Mesenchymal stem cell (in vitro differentiated cells and primary cell): ENCODE data around the gene GFPT1.

Experiments used
- DNase-seq: peaks from one replicate; pipeline ENCODE4 v3.0.0-alpha.2; 2013
- H2AFZ ChIP-seq: one replicate; pipeline ENCODE4 v1.6.1; 2013; ENCODE audit warnings: low read depth, mild to moderate bottlenecking, control low read depth, inconsistent platforms, low read length, moderate library complexity
- H2AK5ac ChIP-seq: 2 replicates; pipeline ENCODE4 v1.6.1; 2013; ENCODE audit warnings: low read length, moderate library complexity, mild to moderate bottlenecking, inconsistent platforms; ENCODE audit not compliant: severe bottlenecking
- H2BK120ac ChIP-seq: one replicate; pipeline ENCODE4 v1.6.1; 2013; ENCODE audit warnings: low read depth, mild to moderate bottlenecking, inconsistent platforms, low read length, moderate library complexity
- H2BK12ac ChIP-seq, 2 experiments: one replicate each; pipeline ENCODE4 v1.6.1; 2013; ENCODE audit warnings: inconsistent platforms in 2 of 2, low read length in 2 of 2, mild to moderate bottlenecking in 2 of 2, moderate library complexity in 2 of 2, control low read depth in 1 of 2
- H2BK15ac ChIP-seq: one replicate; pipeline ENCODE4 v1.6.1; 2013; ENCODE audit warnings: mild to moderate bottlenecking, low read depth, inconsistent platforms; ENCODE audit not compliant: poor library complexity, severe bottlenecking
- H2BK5ac ChIP-seq: 2 replicates; pipeline ENCODE4 v1.6.1; 2013; ENCODE audit warnings: low read depth, mild to moderate bottlenecking, low read length, control low read depth, inconsistent platforms; ENCODE audit not compliant: poor library complexity, severe bottlenecking
- H3K14ac ChIP-seq, 2 experiments: one replicate each; pipeline ENCODE4 v1.6.1; 2013; ENCODE audit warnings: inconsistent platforms in 2 of 2, low read length in 2 of 2, control low read depth in 1 of 2, mild to moderate bottlenecking in 1 of 2, moderate library complexity in 1 of 2
- H3K18ac ChIP-seq, 2 experiments: one replicate each; pipeline ENCODE4 v1.6.1; 2013; ENCODE audit warnings: inconsistent platforms in 2 of 2, low read length in 2 of 2, control low read depth in 1 of 2, low read depth in 1 of 2, mild to moderate bottlenecking in 1 of 2
- H3K23ac ChIP-seq, 2 experiments: one replicate each; pipeline ENCODE4 v1.6.1; 2013; ENCODE audit warnings: inconsistent platforms in 2 of 2, low read length in 2 of 2, mild to moderate bottlenecking in 2 of 2, moderate library complexity in 2 of 2, control low read depth in 1 of 2
- H3K27ac ChIP-seq: 2 replicates; pipeline ENCODE4 v1.5.1; 2013; ENCODE audit warnings: mild to moderate bottlenecking, moderate library complexity, low read length, control low read depth, inconsistent platforms; ENCODE audit not compliant: poor library complexity, severe bottlenecking
- H3K27me3 ChIP-seq, 2 experiments: 2 replicates each; pipeline versions ENCODE4 v1.6.1 to v1.7.0; 2013; ENCODE audit warnings: low read length in 2 of 2, mild to moderate bottlenecking in 2 of 2, moderate library complexity in 2 of 2, control low read depth in 1 of 2, inconsistent platforms in 1 of 2; ENCODE audit not compliant: control insufficient read depth in 1 of 2, insufficient read depth in 1 of 2
- H3K36me3 ChIP-seq, 2 experiments: 2 replicates each; pipeline versions ENCODE4 v1.6.1 to v1.7.0; 2013; ENCODE audit warnings: low read length in 2 of 2, control low read depth in 1 of 2, inconsistent platforms in 1 of 2, low read depth in 1 of 2, mild to moderate bottlenecking in 1 of 2; ENCODE audit not compliant: insufficient read depth in 2 of 2, control insufficient read depth in 1 of 2
- H3K4ac ChIP-seq, 2 experiments: one replicate each; pipeline ENCODE4 v1.6.1; 2013; ENCODE audit warnings: inconsistent platforms in 2 of 2, low read length in 2 of 2, mild to moderate bottlenecking in 2 of 2, moderate library complexity in 2 of 2, control low read depth in 1 of 2, low read depth in 1 of 2
- H3K4me1 ChIP-seq: 2 replicates; pipeline ENCODE4 v1.6.1; 2013; ENCODE audit warnings: low read depth, low read length, control low read depth; ENCODE audit not compliant: control insufficient read depth, insufficient read depth
- H3K4me2 ChIP-seq: 2 replicates; pipeline ENCODE4 v1.6.1; 2013; ENCODE audit warnings: low read length, mild to moderate bottlenecking, inconsistent platforms; ENCODE audit not compliant: poor library complexity, severe bottlenecking
- H3K4me3 ChIP-seq, 2 experiments: 2 replicates each; pipeline versions ENCODE4 v1.5.1 to v1.7.0; 2013; ENCODE audit warnings: low read length in 2 of 2, mild to moderate bottlenecking in 2 of 2, control low read depth in 1 of 2, low read depth in 1 of 2; ENCODE audit not compliant: insufficient read depth in 1 of 2
- H3K79me1 ChIP-seq: replicated peaks from 2 replicates; pipeline ENCODE4 v1.6.1; 2013; ENCODE audit warnings: mild to moderate bottlenecking, control low read depth, low read length, inconsistent platforms; ENCODE audit not compliant: poor library complexity, severe bottlenecking
- H3K9ac ChIP-seq: 2 replicates; pipeline ENCODE4 v1.7.0; 2013; ENCODE audit warnings: mild to moderate bottlenecking, low read length, moderate library complexity
- H3K9me3 ChIP-seq: 2 replicates; pipeline ENCODE4 v1.7.0; 2013; ENCODE audit warnings: mild to moderate bottlenecking, low read length; ENCODE audit not compliant: control insufficient read depth
- H4K8ac ChIP-seq: one replicate; pipeline ENCODE4 v1.6.1; 2013; ENCODE audit warnings: inconsistent platforms, mild to moderate bottlenecking, low read length, moderate library complexity
- H4K91ac ChIP-seq: one replicate; pipeline ENCODE4 v1.6.1; 2013; ENCODE audit warnings: mild to moderate bottlenecking, low read length, inconsistent platforms
- WGBS: methylation state at CpG from one replicate; pipeline ENCODE4 v1.1.7; 2013; ENCODE audit warnings: mixed read lengths; 5-methylcytosine and 5-hydroxymethylcytosine counted together

GFPT1 gene

GRCh38 chr2:69297216-69297615 lies 89.8 kb downstream of the GFPT1 start:
- Histone ChIP-seq H3K27ac (no peak overlapping the region), H2BK120ac (peak overlapping the region; percentile 91), H2AFZ (no peak overlapping the region), H4K91ac (peak overlapping the region; percentile 95), H3K4ac (peak overlapping the region; percentile 24 to 74), H3K79me1 (no peaks in the 10 kb centered on the region), H3K9ac (no peak overlapping the region), H3K9me3 (no peaks in the 10 kb centered on the region), H2BK12ac (peak overlapping the region; percentile 87 to 98), H3K4me3 (no peak overlapping the region), H3K14ac (no peak overlapping the region), H3K36me3 (no peaks in the 10 kb centered on the region), H2AK5ac (peak overlapping the region; percentile 71), H3K4me2 (no peak overlapping the region), H3K23ac (no peak overlapping the region), H3K4me1 (peaks cover 33% of the 10 kb centered on the region), H4K8ac (peak overlapping the region; percentile 90), H3K27me3 (no peaks in the 10 kb centered on the region), H3K18ac (peak overlapping the region; percentile 31 to 74), H2BK5ac (no peak overlapping the region), H2BK15ac (peak overlapping the region; percentile 18)
- no peak for DNase-seq
- 93% methylated on average over 10 of the region's 12 CpGs for WGBS

GRCh38 chr2:69296421-69296820 lies 90.6 kb downstream of the GFPT1 start:
- 92% methylated on average over 3 of the region's 3 CpGs for WGBS
- Histone ChIP-seq H4K8ac (peak overlapping the region; percentile 19), H3K27ac (no peak overlapping the region), H2BK12ac (peak overlapping the region; percentile 87 to 98), H2BK120ac (no peak overlapping the region), H3K9ac (no peak overlapping the region), H3K4me1 (peaks cover 33% of the 10 kb centered on the region), H3K4me3 (no peak overlapping the region), H3K14ac (peak overlapping the region in 1 of 2 experiments; percentile 95), H3K27me3 (no peaks in the 10 kb centered on the region), H2BK15ac (no peak overlapping the region), H3K4me2 (no peak overlapping the region), H3K18ac (peak overlapping the region; percentile 28 to 74), H3K79me1 (no peaks in the 10 kb centered on the region), H3K9me3 (no peaks in the 10 kb centered on the region), H3K23ac (no peak overlapping the region), H2BK5ac (no peak overlapping the region), H3K36me3 (no peaks in the 10 kb centered on the region), H2AFZ (no peak overlapping the region), H2AK5ac (no peak overlapping the region), H4K91ac (peak overlapping the region; percentile 73), H3K4ac (peak overlapping the region; percentile 35 to 49)
- DNase-seq = no peak

- H3K18ac ChIP-seq = no peak overlapping the region
- H3K14ac ChIP-seq = no peak overlapping the region
Observed at GRCh38 chr2:69292256-69292655, 94.8 kb downstream of the GFPT1 start.

GRCh38 chr2:69291721-69292120 lies 95.3 kb downstream of the GFPT1 start:
- Histone ChIP-seq H2BK120ac (no peak overlapping the region), H2AFZ (no peak overlapping the region), H3K9me3 (no peaks in the 10 kb centered on the region), H3K4me3 (no peak overlapping the region), H3K9ac (peak overlapping the region; percentile 4), H4K91ac (no peak overlapping the region), H3K4me2 (no peak overlapping the region), H3K79me1 (no peaks in the 10 kb centered on the region), H3K36me3 (no peaks in the 10 kb centered on the region), H3K4ac (no peak overlapping the region), H2BK15ac (no peak overlapping the region), H3K27me3 (no peaks in the 10 kb centered on the region), H2AK5ac (peak overlapping the region; percentile 90), H3K14ac (no peak overlapping the region), H3K4me1 (peaks cover 11% of the 10 kb centered on the region), H3K27ac (peak overlapping the region; percentile 93), H2BK12ac (no peak overlapping the region), H3K23ac (no peak overlapping the region), H4K8ac (no peak overlapping the region), H3K18ac (no peak overlapping the region), H2BK5ac (peak overlapping the region; percentile 20)
- WGBS = 96% methylated on average over 3 of the region's 3 CpGs
- DNase-seq = no peak

More at GRCh38 chr2:69292256-69292655, 94.8 kb downstream of the GFPT1 start:
- H3K79me1 ChIP-seq = no peaks in the 10 kb centered on the region
- no peak overlapping the region for H2BK5ac ChIP-seq
- no peak overlapping the region for H2BK15ac ChIP-seq
- peak overlapping the region; percentile 93 for H3K27ac ChIP-seq
- no peak overlapping the region for H3K4ac ChIP-seq
- H3K9me3 ChIP-seq = no peaks in the 10 kb centered on the region
- DNase-seq = no peak
- no peak overlapping the region for H4K8ac ChIP-seq
- no peak overlapping the region for H3K4me2 ChIP-seq
- H3K27me3 ChIP-seq = no peaks in the 10 kb centered on the region
- H3K36me3 ChIP-seq = no peaks in the 10 kb centered on the region
- H4K91ac ChIP-seq = no peak overlapping the region
- no peak overlapping the region for H2AFZ ChIP-seq
- peak overlapping the region in 1 of 2 experiments; percentile 52 for H2BK12ac ChIP-seq
- H3K4me3 ChIP-seq = no peak overlapping the region
- H3K9ac ChIP-seq = no peak overlapping the region
- H2AK5ac ChIP-seq = peak overlapping the region; percentile 90
- 64% methylated on average over 3 of the region's 3 CpGs for WGBS
- H2BK120ac ChIP-seq = no peak overlapping the region
- no peak overlapping the region for H3K23ac ChIP-seq
- peaks cover 16% of the 10 kb centered on the region for H3K4me1 ChIP-seq
